GM19043 (cell line): ENCODE data around the gene AMBP.

ENCODE experiments used
- ATAC-seq: cut with Tn5 transposase; IDR thresholded peaks from one replicate; pipeline ENCODE4 v1.9.1; 2021; ENCODE audit warnings: low read depth; ENCODE audit not compliant: unreplicated experiment

AMBP gene

GRCh38 chr9:114114364-114114763 lies 36.3 kb upstream of the AMBP start:
- ATAC-seq = no peak

GRCh38 chr9:114112778-114113584 lies 34.9 kb upstream of the AMBP start:
- ATAC-seq = no peak

- ATAC-seq = no peak
Observed at GRCh38 chr9:114112325-114112724, 34.2 kb upstream of the AMBP start.

- ATAC-seq = no peak
Observed at GRCh38 chr9:114110180-114110579, 32.1 kb upstream of the AMBP start.

- ATAC-seq = no peak
Observed at GRCh38 chr9:114109124-114109523, 31.0 kb upstream of the AMBP start.

GRCh38 chr9:114108016-114108833 lies 30.1 kb upstream of the AMBP start:
- no peak for ATAC-seq

- no peak for ATAC-seq
Observed at GRCh38 chr9:114107286-114108001, 29.3 kb upstream of the AMBP start.

- ATAC-seq = no peak
Observed at GRCh38 chr9:114105236-114105635, 27.1 kb upstream of the AMBP start.

- ATAC-seq = no peak
Observed at GRCh38 chr9:114102484-114102883, 24.4 kb upstream of the AMBP start.

- ATAC-seq = no peak
Observed at GRCh38 chr9:114100536-114100935, 22.4 kb upstream of the AMBP start.

GRCh38 chr9:114099669-114100270 lies 21.7 kb upstream of the AMBP start:
- no peak for ATAC-seq

GRCh38 chr9:114098936-114099668 lies 21.0 kb upstream of the AMBP start, which contains the start of gene KIF12:
Gene KIF12 (minus strand): TSS chr9:114099292. CDS start chr9:114099276, 16 bp downstream.
- ATAC-seq = no peak

- ATAC-seq = no peak
Observed at GRCh38 chr9:114098021-114098935, 20.2 kb upstream of the AMBP start.

- ATAC-seq = no peak
Observed at GRCh38 chr9:114097613-114098020, 19.5 kb upstream of the AMBP start.

GRCh38 chr9:114096866-114097612 lies 18.9 kb upstream of the AMBP start:
- no peak for ATAC-seq

- no peak for ATAC-seq
Observed at GRCh38 chr9:114096041-114096511, 18.0 kb upstream of the AMBP start.

- no peak for ATAC-seq
Observed at GRCh38 chr9:114094971-114095370, 16.9 kb upstream of the AMBP start.
